Trophoblast cell (in vitro differentiated cells and primary cell): ENCODE data around the gene UNC13D.

Experiments
- DNase-seq, 2 donors: peaks; one replicate each; pipeline ENCODE4 v3.0.0-alpha.2; 2016
- H2AFZ ChIP-seq: 2 replicates; pipeline ENCODE4 v1.6.1; 2013; ENCODE audit warnings: low read length, moderate library complexity, mild to moderate bottlenecking; ENCODE audit not compliant: insufficient read depth, poor library complexity
- H2AK5ac ChIP-seq: 2 replicates; pipeline ENCODE4 v1.6.1; 2013; ENCODE audit warnings: mild to moderate bottlenecking, low read length
- H2BK120ac ChIP-seq: 2 replicates; pipeline ENCODE4 v1.6.1; 2013; ENCODE audit warnings: low read length, mild to moderate bottlenecking, moderate library complexity; ENCODE audit not compliant: insufficient read depth, poor library complexity
- H2BK12ac ChIP-seq: 2 replicates; pipeline ENCODE4 v1.6.1; 2013; ENCODE audit warnings: mild to moderate bottlenecking, low read length, moderate library complexity
- H2BK5ac ChIP-seq: 2 replicates; pipeline ENCODE4 v1.6.1; 2013; ENCODE audit warnings: low read length, low read depth, moderate library complexity, mild to moderate bottlenecking; ENCODE audit not compliant: poor library complexity
- H3K14ac ChIP-seq: 2 replicates; pipeline ENCODE4 v1.6.1; 2013; ENCODE audit warnings: mild to moderate bottlenecking, low read length
- H3K18ac ChIP-seq: 2 replicates; pipeline ENCODE4 v1.6.1; 2013; ENCODE audit warnings: mild to moderate bottlenecking, low read length
- H3K23ac ChIP-seq: 2 replicates; pipeline ENCODE4 v1.6.1; 2013; ENCODE audit warnings: low read length
- H3K27ac ChIP-seq: 2 replicates; pipeline ENCODE4 v1.5.1; 2013; ENCODE audit warnings: low read depth, mild to moderate bottlenecking, inconsistent platforms, low read length, moderate library complexity
- H3K27me3 ChIP-seq: 2 replicates; pipeline ENCODE4 v1.6.1; 2013; ENCODE audit warnings: inconsistent platforms, mild to moderate bottlenecking, low read length, moderate library complexity; ENCODE audit not compliant: insufficient read depth
- H3K36me3 ChIP-seq, 2 experiments: 1 replicate in 1 of 2; 2 replicates in 1 of 2; pipeline ENCODE4 v1.6.1; 2013; ENCODE audit warnings: low read length in 2 of 2, mild to moderate bottlenecking in 2 of 2, moderate library complexity in 1 of 2; ENCODE audit not compliant: insufficient read depth in 2 of 2, control insufficient read depth in 1 of 2
- H3K4ac ChIP-seq: 2 replicates; pipeline ENCODE4 v1.6.1; 2013; ENCODE audit warnings: low read depth, mild to moderate bottlenecking, low read length, moderate library complexity
- H3K4me1 ChIP-seq, 2 experiments: 1 replicate in 1 of 2; 2 replicates in 1 of 2; pipeline ENCODE4 v1.6.1; 2013; ENCODE audit warnings: low read length in 2 of 2, mild to moderate bottlenecking in 2 of 2, moderate library complexity in 1 of 2; ENCODE audit not compliant: insufficient read depth in 2 of 2, control insufficient read depth in 1 of 2
- H3K4me2 ChIP-seq: 2 replicates; pipeline ENCODE4 v1.6.1; 2013; ENCODE audit warnings: inconsistent platforms, mild to moderate bottlenecking, low read length, moderate library complexity
- H3K4me3 ChIP-seq: 2 replicates; pipeline ENCODE4 v1.5.1; 2013; ENCODE audit warnings: mild to moderate bottlenecking, low read depth, low read length, inconsistent platforms
- H3K79me1 ChIP-seq: one replicate; pipeline ENCODE4 v1.6.1; 2013; ENCODE audit warnings: low read length
- H3K79me2 ChIP-seq: 2 replicates; pipeline ENCODE4 v1.6.1; 2013; ENCODE audit warnings: low read length, mild to moderate bottlenecking; ENCODE audit not compliant: control insufficient read depth, insufficient read depth, poor library complexity
- H3K9ac ChIP-seq: 2 replicates; pipeline ENCODE4 v1.6.1; 2013; ENCODE audit warnings: mild to moderate bottlenecking, low read length
- H3K9me3 ChIP-seq: 2 replicates; pipeline ENCODE4 v1.6.1; 2013; ENCODE audit warnings: low read depth, mild to moderate bottlenecking, control low read depth, inconsistent platforms, low read length; ENCODE audit not compliant: insufficient read depth
- H4K12ac ChIP-seq: 2 replicates; pipeline ENCODE4 v1.6.1; 2013; ENCODE audit warnings: low read depth, mild to moderate bottlenecking, low read length, moderate library complexity
- H4K8ac ChIP-seq: 2 replicates; pipeline ENCODE4 v1.6.1; 2013; ENCODE audit warnings: low read depth, mild to moderate bottlenecking, low read length, moderate library complexity
- H4K91ac ChIP-seq: one replicate; pipeline ENCODE4 v1.6.1; 2013; ENCODE audit warnings: low read depth, mild to moderate bottlenecking, low read length, moderate library complexity
- WGBS: extraction: QIAGEN DNeasy Blood & Tissue Kit; methylation state at CpG from one replicate; pipeline ENCODE4 v1.1.7; 2013; ENCODE audit warnings: missing lambda C conversion rate; ENCODE audit not compliant: insufficient read length, insufficient coverage; ENCODE audit errors: extremely low coverage; 5-methylcytosine and 5-hydroxymethylcytosine counted together

UNC13D gene

DNA sequence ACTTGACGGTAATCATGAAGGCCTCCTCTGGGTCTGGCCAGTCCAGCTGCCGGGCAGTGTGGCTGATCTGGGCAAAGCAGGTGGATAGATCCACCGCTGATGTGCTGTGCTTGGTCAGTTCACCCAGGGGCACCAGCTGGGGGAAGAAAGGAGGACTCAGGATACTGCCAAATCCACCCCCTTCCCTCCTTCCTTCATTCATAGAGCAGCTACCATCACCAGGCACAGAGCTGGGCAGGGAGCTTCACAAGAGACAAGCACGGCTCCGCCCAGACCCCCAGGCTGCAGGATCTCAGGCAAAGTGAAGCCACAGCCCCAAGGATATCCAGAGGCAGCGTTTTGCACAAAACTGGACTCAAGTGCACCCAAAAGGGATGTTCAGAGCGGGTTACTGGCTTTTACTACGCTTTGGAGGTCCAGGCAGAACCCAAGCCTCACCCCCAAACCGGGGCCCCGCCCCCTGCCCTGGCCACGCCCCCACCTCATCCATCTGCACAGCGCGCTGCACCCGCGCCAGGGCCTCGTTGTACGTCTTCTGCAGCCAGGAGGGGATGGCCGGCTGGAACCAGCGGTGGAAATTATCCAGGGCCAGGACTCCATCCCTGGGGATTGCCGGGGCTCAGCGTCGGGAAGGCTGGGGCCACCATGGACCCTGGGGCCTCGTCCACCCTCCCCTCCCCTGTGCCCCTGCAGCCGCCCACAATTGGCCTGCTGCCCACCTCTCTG is 9.1 kb downstream of the UNC13D start:
- H3K23ac ChIP-seq, result no peak overlapping the region
- H2BK5ac ChIP-seq, result no peak overlapping the region
- DNase-seq, result no peak
- no peak overlapping the region for H2AK5ac ChIP-seq
- H2BK120ac ChIP-seq, result no peak overlapping the region
- no peak overlapping the region for H2AFZ ChIP-seq
- no peak overlapping the region for H4K8ac ChIP-seq
- no peak overlapping the region for H3K4me2 ChIP-seq
- H3K4me1 ChIP-seq, result no peaks in the 10 kb centered on the region
- H3K27ac ChIP-seq, result no peak overlapping the region
- no peak overlapping the region for H3K9ac ChIP-seq
- no peak overlapping the region for H4K91ac ChIP-seq
- H3K4me3 ChIP-seq, result no peak overlapping the region
- no peaks in the 10 kb centered on the region for H3K36me3 ChIP-seq
- no CpG with 5 or more reads among the region's 24 CpGs for WGBS
- H3K79me2 ChIP-seq, result no peaks in the 10 kb centered on the region
- H3K4ac ChIP-seq, result no peak overlapping the region
- H3K27me3 ChIP-seq, result no peaks in the 10 kb centered on the region
- no peak overlapping the region for H4K12ac ChIP-seq
- no peak overlapping the region for H3K18ac ChIP-seq
- no peak overlapping the region for H3K14ac ChIP-seq
- peaks cover 4% of the 10 kb centered on the region for H3K9me3 ChIP-seq
- no peak overlapping the region for H2BK12ac ChIP-seq
- H3K79me1 ChIP-seq, result no peaks in the 10 kb centered on the region

GRCh38 chr17:75834279-75834920 is 9.8 kb downstream of the UNC13D start:
- H4K8ac ChIP-seq, result no peak overlapping the region
- no peak overlapping the region for H3K4me3 ChIP-seq
- peaks cover 4% of the 10 kb centered on the region for H3K9me3 ChIP-seq
- no peak overlapping the region for H3K23ac ChIP-seq
- H3K27me3 ChIP-seq, result no peaks in the 10 kb centered on the region
- H4K91ac ChIP-seq, result no peak overlapping the region
- H3K14ac ChIP-seq, result no peak overlapping the region
- no peak overlapping the region for H3K9ac ChIP-seq
- no peak overlapping the region for H3K18ac ChIP-seq
- DNase-seq, result no peak
- WGBS, result no CpG with 5 or more reads among the region's 25 CpGs
- H2BK120ac ChIP-seq, result no peak overlapping the region
- H3K4ac ChIP-seq, result no peak overlapping the region
- H2AFZ ChIP-seq, result no peak overlapping the region
- no peaks in the 10 kb centered on the region for H3K79me1 ChIP-seq
- no peaks in the 10 kb centered on the region for H3K79me2 ChIP-seq
- no peak overlapping the region for H2BK5ac ChIP-seq
- no peak overlapping the region for H2BK12ac ChIP-seq
- no peak overlapping the region for H3K4me2 ChIP-seq
- no peaks in the 10 kb centered on the region for H3K36me3 ChIP-seq
- H2AK5ac ChIP-seq, result no peak overlapping the region
- no peak overlapping the region for H3K27ac ChIP-seq
- no peaks in the 10 kb centered on the region for H3K4me1 ChIP-seq
- H4K12ac ChIP-seq, result no peak overlapping the region

GRCh38 chr17:75832652-75833400 is 11.4 kb downstream of the UNC13D start:
- DNase-seq, result no peak
- H2BK120ac ChIP-seq, result no peak overlapping the region
- no peak overlapping the region for H4K91ac ChIP-seq
- H3K23ac ChIP-seq, result no peak overlapping the region
- no peaks in the 10 kb centered on the region for H3K36me3 ChIP-seq
- no peak overlapping the region for H3K27ac ChIP-seq
- H2AFZ ChIP-seq, result peak overlapping the region; percentile 26
- H3K4me3 ChIP-seq, result no peak overlapping the region
- H3K27me3 ChIP-seq, result no peaks in the 10 kb centered on the region
- H2AK5ac ChIP-seq, result no peak overlapping the region
- peaks cover 4% of the 10 kb centered on the region for H3K9me3 ChIP-seq
- WGBS, result no CpG with 5 or more reads among the region's 20 CpGs
- no peak overlapping the region for H3K4me2 ChIP-seq
- no peak overlapping the region for H4K12ac ChIP-seq
- H2BK5ac ChIP-seq, result no peak overlapping the region
- H3K4ac ChIP-seq, result no peak overlapping the region
- H3K79me2 ChIP-seq, result no peaks in the 10 kb centered on the region
- no peak overlapping the region for H4K8ac ChIP-seq
- no peak overlapping the region for H2BK12ac ChIP-seq
- H3K4me1 ChIP-seq, result no peaks in the 10 kb centered on the region
- H3K9ac ChIP-seq, result no peak overlapping the region
- no peaks in the 10 kb centered on the region for H3K79me1 ChIP-seq
- H3K18ac ChIP-seq, result no peak overlapping the region
- no peak overlapping the region for H3K14ac ChIP-seq

DNA sequence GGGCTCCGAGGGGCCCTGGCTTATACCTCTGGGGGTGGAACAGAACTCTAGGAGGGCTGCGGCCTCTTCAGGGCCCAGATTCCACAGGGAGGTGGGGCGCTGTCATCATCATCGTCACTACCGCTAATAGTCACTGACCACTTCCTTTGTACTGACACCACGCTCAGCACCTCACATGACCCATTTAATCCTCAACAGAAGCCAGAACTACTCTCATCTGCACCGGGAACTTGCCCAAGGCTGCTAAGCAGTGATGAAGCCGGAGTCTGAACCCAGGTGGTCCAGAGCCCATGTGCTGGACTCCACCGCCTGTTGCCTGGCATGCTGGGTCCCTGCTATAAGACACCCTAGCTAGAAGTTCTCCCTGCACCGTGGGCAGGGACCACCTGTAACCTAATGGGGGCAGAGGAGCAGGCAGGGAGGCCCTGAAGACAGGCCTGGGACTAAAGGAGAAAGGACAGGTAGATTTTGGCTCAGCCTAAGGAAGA is 12.0 kb downstream of the UNC13D start:
- H4K91ac ChIP-seq, result no peak overlapping the region
- H3K18ac ChIP-seq, result no peak overlapping the region
- H3K4me3 ChIP-seq, result no peak overlapping the region
- no peak overlapping the region for H2BK12ac ChIP-seq
- no peaks in the 10 kb centered on the region for H3K79me2 ChIP-seq
- H3K9me3 ChIP-seq, result peaks cover 4% of the 10 kb centered on the region
- no peak overlapping the region for H2AFZ ChIP-seq
- WGBS, result no CpG with 5 or more reads among the region's 10 CpGs
- H3K4me1 ChIP-seq, result peaks cover 3% of the 10 kb centered on the region in 2 experiments
- no peak overlapping the region for H3K23ac ChIP-seq
- peak overlapping the region; percentile 25 for H2AK5ac ChIP-seq
- no peak overlapping the region for H3K14ac ChIP-seq
- no peak overlapping the region for H4K8ac ChIP-seq
- no peaks in the 10 kb centered on the region for H3K27me3 ChIP-seq
- H3K79me1 ChIP-seq, result peaks cover 2% of the 10 kb centered on the region
- H3K36me3 ChIP-seq, result no peaks in the 10 kb centered on the region
- H2BK5ac ChIP-seq, result no peak overlapping the region
- no peak overlapping the region for H3K27ac ChIP-seq
- no peak overlapping the region for H3K4ac ChIP-seq
- no peak overlapping the region for H3K4me2 ChIP-seq
- DNase-seq, result no peak
- H2BK120ac ChIP-seq, result no peak overlapping the region
- no peak overlapping the region for H4K12ac ChIP-seq
- H3K9ac ChIP-seq, result no peak overlapping the region
